GM12874 (cell line): ENCODE results near the gene CGAS.

ENCODE experiments used
- TF ChIP-seq, protein P1 (sequence below): IDR thresholded peaks from 2 replicates; pipeline ENCODE4 v1.5.1; 2011; ENCODE audit warnings: low read depth, mild to moderate bottlenecking, control low read depth, low read length, moderate library complexity; ENCODE audit not compliant: insufficient read depth

The CGAS gene

DNA sequence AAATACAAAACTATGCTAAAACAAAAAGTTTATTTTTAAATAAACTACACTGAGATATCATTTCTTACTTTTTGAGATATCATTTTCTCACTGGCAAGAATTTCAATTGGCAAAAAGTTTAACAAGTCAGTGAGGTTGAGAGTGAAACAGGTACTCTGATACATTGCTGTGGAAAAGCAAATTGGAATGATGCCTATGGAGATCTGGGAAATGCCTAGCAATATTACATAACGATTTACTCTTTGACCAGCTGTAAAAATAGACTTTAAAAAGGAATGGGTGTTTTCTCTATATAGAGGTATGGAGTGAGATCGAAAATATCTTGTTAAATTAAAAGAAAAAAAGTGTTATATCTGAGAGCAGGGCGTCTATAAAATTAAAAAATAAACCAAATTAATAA is 16.9 kb downstream of the CGAS start:
- TF ChIP-seq, protein P1, sequence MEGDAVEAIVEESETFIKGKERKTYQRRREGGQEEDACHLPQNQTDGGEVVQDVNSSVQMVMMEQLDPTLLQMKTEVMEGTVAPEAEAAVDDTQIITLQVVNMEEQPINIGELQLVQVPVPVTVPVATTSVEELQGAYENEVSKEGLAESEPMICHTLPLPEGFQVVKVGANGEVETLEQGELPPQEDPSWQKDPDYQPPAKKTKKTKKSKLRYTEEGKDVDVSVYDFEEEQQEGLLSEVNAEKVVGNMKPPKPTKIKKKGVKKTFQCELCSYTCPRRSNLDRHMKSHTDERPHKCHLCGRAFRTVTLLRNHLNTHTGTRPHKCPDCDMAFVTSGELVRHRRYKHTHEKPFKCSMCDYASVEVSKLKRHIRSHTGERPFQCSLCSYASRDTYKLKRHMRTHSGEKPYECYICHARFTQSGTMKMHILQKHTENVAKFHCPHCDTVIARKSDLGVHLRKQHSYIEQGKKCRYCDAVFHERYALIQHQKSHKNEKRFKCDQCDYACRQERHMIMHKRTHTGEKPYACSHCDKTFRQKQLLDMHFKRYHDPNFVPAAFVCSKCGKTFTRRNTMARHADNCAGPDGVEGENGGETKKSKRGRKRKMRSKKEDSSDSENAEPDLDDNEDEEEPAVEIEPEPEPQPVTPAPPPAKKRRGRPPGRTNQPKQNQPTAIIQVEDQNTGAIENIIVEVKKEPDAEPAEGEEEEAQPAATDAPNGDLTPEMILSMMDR: no peak

DNA sequence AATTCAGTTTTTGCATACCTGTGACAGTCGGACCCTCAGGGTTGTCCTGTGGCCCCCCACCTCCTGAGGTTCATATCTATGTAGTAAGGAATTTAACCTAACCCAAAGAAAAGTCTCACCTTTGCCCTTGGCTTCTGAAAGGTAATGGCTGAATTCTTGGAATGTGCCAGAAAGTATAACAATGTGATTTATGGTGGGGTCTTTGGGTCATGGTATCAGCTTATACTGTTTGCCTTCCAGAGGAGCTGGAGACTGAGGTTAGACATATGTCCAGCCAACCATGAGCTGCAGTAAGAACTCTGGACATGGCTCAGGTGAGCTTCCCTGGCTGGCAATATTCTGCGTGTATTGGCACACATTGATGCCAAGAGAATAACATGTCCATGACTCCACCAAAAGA is 30.6 kb downstream of the CGAS start:
- TF ChIP-seq, protein P1: no peak

DNA sequence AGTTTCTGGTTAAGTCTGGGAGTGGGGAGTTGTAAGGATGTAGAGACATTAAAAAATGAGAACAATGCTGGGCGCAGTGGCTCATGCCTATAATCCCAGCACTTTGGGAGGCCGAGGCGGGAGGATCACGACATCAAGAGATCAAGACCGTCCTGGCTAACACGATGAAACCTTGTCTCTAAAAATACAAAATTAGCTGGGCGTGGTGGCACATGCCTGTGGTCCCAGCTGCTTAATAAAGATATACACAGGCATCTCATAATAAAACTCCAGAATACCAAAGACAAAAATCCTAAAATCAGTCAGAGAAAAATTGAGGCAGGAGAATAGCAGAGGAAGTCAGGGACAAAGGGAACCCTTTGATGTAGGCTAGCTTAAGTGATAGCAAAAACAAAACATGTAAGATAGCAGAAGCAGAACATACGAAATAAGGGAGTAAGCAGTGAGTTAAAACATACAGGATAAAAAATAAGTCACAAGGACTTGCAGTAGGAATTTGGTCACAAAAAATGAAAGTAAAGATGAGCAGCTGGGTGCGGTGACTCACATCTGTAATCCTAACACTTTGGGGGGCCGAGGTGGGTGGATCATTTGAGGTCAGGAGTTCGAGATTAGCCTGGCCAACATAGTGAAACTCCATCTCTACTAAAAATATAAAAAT is 33.9 kb downstream of the CGAS start:
- TF ChIP-seq, protein P1: no peak

DNA sequence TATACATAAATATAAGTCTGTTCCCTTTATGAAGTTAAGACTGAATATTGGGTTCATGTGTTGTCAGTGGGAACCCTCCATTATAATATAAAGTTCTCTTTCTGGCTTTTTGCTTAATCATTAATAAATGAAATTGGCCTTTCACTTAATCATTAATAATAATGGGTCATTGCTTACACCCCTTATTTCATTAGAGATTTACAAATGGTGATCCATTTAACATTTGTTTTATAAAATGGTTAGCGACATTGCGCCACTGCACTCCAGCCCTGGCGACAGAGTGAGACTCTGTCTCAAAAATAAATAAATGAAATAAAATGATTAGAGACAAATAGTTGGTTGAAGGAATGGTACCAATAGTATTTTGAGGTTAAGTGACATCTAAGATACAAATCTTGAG is 39.0 kb downstream of the CGAS start:
- TF ChIP-seq, protein P1: no peak

DNA sequence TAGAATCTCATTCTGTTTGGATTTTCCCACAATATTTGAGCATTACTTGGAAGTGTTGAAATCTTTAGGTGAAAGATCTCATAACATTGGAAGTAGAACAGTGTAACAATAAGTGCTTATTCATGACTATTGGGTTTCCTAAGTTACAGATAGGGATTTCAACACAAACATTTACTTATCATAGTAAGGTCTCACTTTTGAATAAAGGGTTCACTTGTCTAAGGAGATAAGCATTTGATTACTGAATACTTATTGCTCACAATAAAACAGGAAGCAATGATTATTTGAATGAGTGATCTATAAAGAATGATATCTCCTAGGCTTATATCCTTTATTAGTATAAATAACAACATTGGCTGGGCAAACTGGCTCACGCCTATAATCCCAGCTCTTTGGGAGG is 42.7 kb downstream of the CGAS start:
- TF ChIP-seq, protein P1: no peak

DNA sequence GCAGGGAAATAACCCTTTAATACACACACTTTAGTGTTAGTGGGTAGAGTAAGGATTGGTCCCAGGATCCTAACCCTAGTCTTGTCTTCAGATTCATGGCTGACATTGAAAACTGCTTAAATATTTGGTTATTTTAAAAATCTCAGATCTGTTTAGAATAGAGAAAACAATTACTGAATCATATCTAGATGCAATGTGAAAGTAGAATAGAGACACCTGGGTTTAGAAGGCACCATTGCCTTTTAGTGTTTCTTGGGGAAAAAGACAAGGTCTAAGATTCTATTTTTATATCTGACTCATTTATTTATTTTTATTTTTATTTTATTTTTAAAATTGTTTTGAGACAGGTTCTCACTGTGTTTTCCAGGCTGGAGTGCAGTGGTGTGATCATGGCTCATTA is 51.4 kb downstream of the CGAS start:
- TF ChIP-seq, protein P1: no peak

DNA sequence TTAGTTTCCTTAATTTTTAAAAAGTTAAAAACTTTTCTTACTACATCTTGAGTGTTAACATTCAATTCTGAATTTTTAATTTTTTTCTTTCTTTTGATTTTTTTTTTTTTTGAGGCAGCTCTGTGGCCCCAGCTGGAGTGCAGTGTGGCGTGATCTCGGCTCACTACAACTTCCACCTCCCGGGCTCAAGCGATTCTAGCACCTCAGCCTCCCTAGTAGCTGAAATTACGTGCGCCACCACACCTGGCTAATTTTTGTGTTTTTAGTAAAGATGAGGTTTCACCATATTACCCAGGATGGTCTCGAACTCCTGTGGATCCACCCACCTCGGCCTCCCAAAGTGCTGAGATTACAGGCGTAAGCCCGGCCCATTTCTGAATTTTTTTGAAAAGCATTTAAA is 56.2 kb downstream of the CGAS start:
- TF ChIP-seq, protein P1: no peak
